ENCODE data around the gene RET.

Gene RET

GRCh38 chr10:43122096-43122495 lies 45.2 kb downstream of the RET start:
- Histone ChIP-seq H3K4me3 (ENCODE audit: low read depth, low read length) (no peak overlapping the region), H2AFZ (ENCODE audit: low read length, unreplicated experiment) (no peak overlapping the region), H3K79me2 (ENCODE audit: control insufficient read depth, insufficient read depth, low read length, unreplicated experiment) (no peaks in the 10 kb centered on the region), H3K27ac (ENCODE audit: low read depth, low read length) (no peak overlapping the region), H3K4me1 (ENCODE audit: control insufficient read depth, insufficient read depth, low read length, unreplicated experiment) (peaks cover 6% of the 10 kb centered on the region), H3K27me3 (ENCODE audit: insufficient read depth, low read length) (no peaks in the 10 kb centered on the region), H3K36me3 (ENCODE audit: insufficient read depth, low read length) (no peaks in the 10 kb centered on the region)

- no peaks in the 10 kb centered on the region for H3K79me2 ChIP-seq (ENCODE audit: control insufficient read depth, insufficient read depth, low read length, unreplicated experiment)
- no peaks in the 10 kb centered on the region for H3K27me3 ChIP-seq (ENCODE audit: insufficient read depth, low read length)
- H3K4me3 ChIP-seq (ENCODE audit: low read depth, low read length): no peak overlapping the region
- H3K4me1 ChIP-seq (ENCODE audit: control insufficient read depth, insufficient read depth, low read length, unreplicated experiment): peaks cover 6% of the 10 kb centered on the region
- no peak overlapping the region for H3K27ac ChIP-seq (ENCODE audit: low read depth, low read length)
- H3K36me3 ChIP-seq (ENCODE audit: insufficient read depth, low read length): no peaks in the 10 kb centered on the region
- no peak overlapping the region for H2AFZ ChIP-seq (ENCODE audit: low read length, unreplicated experiment)
Observed at GRCh38 chr10:43122826-43123225, 46.0 kb downstream of the RET start.

GRCh38 chr10:43123361-43124093 lies 46.7 kb downstream of the RET start:
- no peak overlapping the region for H3K4me3 ChIP-seq (ENCODE audit: low read depth, low read length)
- no peaks in the 10 kb centered on the region for H3K79me2 ChIP-seq (ENCODE audit: control insufficient read depth, insufficient read depth, low read length, unreplicated experiment)
- no peak overlapping the region for H2AFZ ChIP-seq (ENCODE audit: low read length, unreplicated experiment)
- peaks cover 6% of the 10 kb centered on the region for H3K4me1 ChIP-seq (ENCODE audit: control insufficient read depth, insufficient read depth, low read length, unreplicated experiment)
- no peaks in the 10 kb centered on the region for H3K27me3 ChIP-seq (ENCODE audit: insufficient read depth, low read length)
- H3K27ac ChIP-seq (ENCODE audit: low read depth, low read length): no peak overlapping the region
- H3K36me3 ChIP-seq (ENCODE audit: insufficient read depth, low read length): no peaks in the 10 kb centered on the region

- no peak overlapping the region for H3K4me3 ChIP-seq (ENCODE audit: low read depth, low read length)
- no peaks in the 10 kb centered on the region for H3K79me2 ChIP-seq (ENCODE audit: control insufficient read depth, insufficient read depth, low read length, unreplicated experiment)
- H3K27me3 ChIP-seq (ENCODE audit: insufficient read depth, low read length): no peaks in the 10 kb centered on the region
- H3K4me1 ChIP-seq (ENCODE audit: control insufficient read depth, insufficient read depth, low read length, unreplicated experiment): peaks cover 11% of the 10 kb centered on the region
- H2AFZ ChIP-seq (ENCODE audit: low read length, unreplicated experiment): no peak overlapping the region
- no peak overlapping the region for H3K27ac ChIP-seq (ENCODE audit: low read depth, low read length)
- no peaks in the 10 kb centered on the region for H3K36me3 ChIP-seq (ENCODE audit: insufficient read depth, low read length)
Observed at GRCh38 chr10:43124094-43124521, 47.2 kb downstream of the RET start.

GRCh38 chr10:43124574-43125273 lies 47.9 kb downstream of the RET start:
- H2AFZ ChIP-seq (ENCODE audit: low read length, unreplicated experiment): no peak overlapping the region
- no peaks in the 10 kb centered on the region for H3K27me3 ChIP-seq (ENCODE audit: insufficient read depth, low read length)
- no peaks in the 10 kb centered on the region for H3K36me3 ChIP-seq (ENCODE audit: insufficient read depth, low read length)
- H3K79me2 ChIP-seq (ENCODE audit: control insufficient read depth, insufficient read depth, low read length, unreplicated experiment): no peaks in the 10 kb centered on the region
- no peak overlapping the region for H3K27ac ChIP-seq (ENCODE audit: low read depth, low read length)
- no peak overlapping the region for H3K4me3 ChIP-seq (ENCODE audit: low read depth, low read length)
- peaks cover 16% of the 10 kb centered on the region for H3K4me1 ChIP-seq (ENCODE audit: control insufficient read depth, insufficient read depth, low read length, unreplicated experiment)

- no peak overlapping the region for H3K4me3 ChIP-seq (ENCODE audit: low read depth, low read length)
- H3K4me1 ChIP-seq (ENCODE audit: control insufficient read depth, insufficient read depth, low read length, unreplicated experiment): peaks cover 18% of the 10 kb centered on the region
Observed at GRCh38 chr10:43125274-43125845, 48.5 kb downstream of the RET start.

GRCh38 chr10:43125881-43126731 lies 49.2 kb downstream of the RET start:
- Histone ChIP-seq H2AFZ (ENCODE audit: low read length, unreplicated experiment) (no peak overlapping the region), H3K36me3 (ENCODE audit: insufficient read depth, low read length) (no peaks in the 10 kb centered on the region), H3K27me3 (ENCODE audit: insufficient read depth, low read length) (no peaks in the 10 kb centered on the region), H3K4me3 (ENCODE audit: low read depth, low read length) (no peak overlapping the region), H3K27ac (ENCODE audit: low read depth, low read length) (no peak overlapping the region), H3K4me1 (ENCODE audit: control insufficient read depth, insufficient read depth, low read length, unreplicated experiment) (peaks cover 13% of the 10 kb centered on the region), H3K79me2 (ENCODE audit: control insufficient read depth, insufficient read depth, low read length, unreplicated experiment) (no peaks in the 10 kb centered on the region)

More at GRCh38 chr10:43125274-43125845, 48.5 kb downstream of the RET start:
- no peaks in the 10 kb centered on the region for H3K79me2 ChIP-seq (ENCODE audit: control insufficient read depth, insufficient read depth, low read length, unreplicated experiment)
- H3K36me3 ChIP-seq (ENCODE audit: insufficient read depth, low read length): no peaks in the 10 kb centered on the region
- H3K27ac ChIP-seq (ENCODE audit: low read depth, low read length): no peak overlapping the region
- H2AFZ ChIP-seq (ENCODE audit: low read length, unreplicated experiment): no peak overlapping the region
- no peaks in the 10 kb centered on the region for H3K27me3 ChIP-seq (ENCODE audit: insufficient read depth, low read length)

GRCh38 chr10:43126759-43127424 lies 50.0 kb downstream of the RET start:
- no peak overlapping the region for H3K4me3 ChIP-seq (ENCODE audit: low read depth, low read length)
- H3K27ac ChIP-seq (ENCODE audit: low read depth, low read length): no peak overlapping the region
- no peaks in the 10 kb centered on the region for H3K27me3 ChIP-seq (ENCODE audit: insufficient read depth, low read length)
- H3K36me3 ChIP-seq (ENCODE audit: insufficient read depth, low read length): no peaks in the 10 kb centered on the region
- H3K79me2 ChIP-seq (ENCODE audit: control insufficient read depth, insufficient read depth, low read length, unreplicated experiment): no peaks in the 10 kb centered on the region
- H2AFZ ChIP-seq (ENCODE audit: low read length, unreplicated experiment): no peak overlapping the region
- peaks cover 12% of the 10 kb centered on the region for H3K4me1 ChIP-seq (ENCODE audit: control insufficient read depth, insufficient read depth, low read length, unreplicated experiment)

- H3K27ac ChIP-seq (ENCODE audit: low read depth, low read length): no peak overlapping the region
- no peaks in the 10 kb centered on the region for H3K79me2 ChIP-seq (ENCODE audit: control insufficient read depth, insufficient read depth, low read length, unreplicated experiment)
- H3K36me3 ChIP-seq (ENCODE audit: insufficient read depth, low read length): no peaks in the 10 kb centered on the region
- H3K4me1 ChIP-seq (ENCODE audit: control insufficient read depth, insufficient read depth, low read length, unreplicated experiment): peaks cover 12% of the 10 kb centered on the region
- H2AFZ ChIP-seq (ENCODE audit: low read length, unreplicated experiment): no peak overlapping the region
- no peak overlapping the region for H3K4me3 ChIP-seq (ENCODE audit: low read depth, low read length)
- no peaks in the 10 kb centered on the region for H3K27me3 ChIP-seq (ENCODE audit: insufficient read depth, low read length)
Observed at GRCh38 chr10:43127442-43127841, 50.6 kb downstream of the RET start.

- H3K4me3 ChIP-seq (ENCODE audit: low read depth, low read length): no peak overlapping the region
- no peak overlapping the region for H3K27ac ChIP-seq (ENCODE audit: low read depth, low read length)
- no peaks in the 10 kb centered on the region for H3K79me2 ChIP-seq (ENCODE audit: control insufficient read depth, insufficient read depth, low read length, unreplicated experiment)
- no peaks in the 10 kb centered on the region for H3K27me3 ChIP-seq (ENCODE audit: insufficient read depth, low read length)
- H3K36me3 ChIP-seq (ENCODE audit: insufficient read depth, low read length): no peaks in the 10 kb centered on the region
- peaks cover 12% of the 10 kb centered on the region for H3K4me1 ChIP-seq (ENCODE audit: control insufficient read depth, insufficient read depth, low read length, unreplicated experiment)
- no peak overlapping the region for H2AFZ ChIP-seq (ENCODE audit: low read length, unreplicated experiment)
Observed at GRCh38 chr10:43128331-43128730, 51.5 kb downstream of the RET start.

All from ACC112 (cell line).